Measurements from ENCODE around the gene RARG.

Gene RARG

GRCh38 chr12:53200107-53200457, 31.9 kb downstream of the RARG start:
- H3K4me3 ChIP-seq (ENCODE audit: low read depth, low read length): no peak overlapping the region
- no peaks in the 10 kb centered on the region for H3K36me3 ChIP-seq (ENCODE audit: control insufficient read depth, insufficient read depth, low read length)
- no peaks in the 10 kb centered on the region for H3K4me1 ChIP-seq (ENCODE audit: control insufficient read depth, insufficient read depth, low read length)
- no peaks in the 10 kb centered on the region for H3K9me3 ChIP-seq (ENCODE audit: control insufficient read depth, insufficient read depth, low read length)
- H3K9ac ChIP-seq (ENCODE audit: low read depth, low read length): no peak overlapping the region
- peaks cover 51% of the 10 kb centered on the region for H3K27me3 ChIP-seq (ENCODE audit: control insufficient read depth, insufficient read depth, low read length)

- no peaks in the 10 kb centered on the region for H3K9me3 ChIP-seq (ENCODE audit: control insufficient read depth, insufficient read depth, low read length)
- no peaks in the 10 kb centered on the region for H3K36me3 ChIP-seq (ENCODE audit: control insufficient read depth, insufficient read depth, low read length)
- no peaks in the 10 kb centered on the region for H3K4me1 ChIP-seq (ENCODE audit: control insufficient read depth, insufficient read depth, low read length)
- no peak overlapping the region for H3K9ac ChIP-seq (ENCODE audit: low read depth, low read length)
- no peak overlapping the region for H3K4me3 ChIP-seq (ENCODE audit: low read depth, low read length)
- peaks cover 54% of the 10 kb centered on the region for H3K27me3 ChIP-seq (ENCODE audit: control insufficient read depth, insufficient read depth, low read length)
These were observed 32.3 kb downstream of the RARG start for GRCh38 chr12:53199700-53200099.

- no peaks in the 10 kb centered on the region for H3K9me3 ChIP-seq (ENCODE audit: control insufficient read depth, insufficient read depth, low read length)
- no peaks in the 10 kb centered on the region for H3K36me3 ChIP-seq (ENCODE audit: control insufficient read depth, insufficient read depth, low read length)
- no peak overlapping the region for H3K9ac ChIP-seq (ENCODE audit: low read depth, low read length)
- peaks cover 65% of the 10 kb centered on the region for H3K27me3 ChIP-seq (ENCODE audit: control insufficient read depth, insufficient read depth, low read length)
- no peaks in the 10 kb centered on the region for H3K4me1 ChIP-seq (ENCODE audit: control insufficient read depth, insufficient read depth, low read length)
- H3K4me3 ChIP-seq (ENCODE audit: low read depth, low read length): no peak overlapping the region
These were observed 33.4 kb downstream of the RARG start for GRCh38 chr12:53198486-53199110.

DNA sequence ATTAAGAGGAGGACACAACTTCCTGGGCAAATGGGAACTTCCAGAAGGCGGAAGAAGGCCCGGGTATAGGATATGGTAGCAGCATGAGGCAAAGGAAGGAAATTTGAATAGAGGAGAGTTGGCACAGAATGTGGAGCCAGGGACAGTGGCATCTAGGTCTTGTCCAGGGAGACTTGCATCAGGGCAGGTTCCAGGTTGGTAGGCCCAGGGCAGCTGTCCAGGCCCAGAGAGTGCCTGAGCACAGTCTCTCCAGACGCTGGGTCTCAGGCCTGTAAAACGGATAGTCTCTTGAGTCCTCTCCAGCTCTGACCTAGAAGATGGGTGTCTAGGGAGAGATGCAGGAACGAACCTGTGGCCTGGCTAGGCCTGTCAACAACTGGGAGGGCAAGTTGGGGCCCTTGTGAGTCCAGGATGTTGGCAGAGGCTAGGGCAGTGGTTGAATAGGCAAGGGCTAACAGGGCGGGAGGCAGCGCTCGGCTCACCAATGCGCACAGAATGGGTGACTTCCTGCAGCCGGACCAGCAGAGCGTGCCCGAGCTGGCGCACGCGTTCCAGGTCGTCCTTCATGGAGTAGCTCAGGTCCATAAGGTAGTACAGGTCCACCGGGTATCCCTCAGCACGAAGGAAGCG, 34.9 kb downstream of the RARG start:
- no peaks in the 10 kb centered on the region for H3K4me1 ChIP-seq (ENCODE audit: control insufficient read depth, insufficient read depth, low read length)
- H3K9me3 ChIP-seq (ENCODE audit: control insufficient read depth, insufficient read depth, low read length): no peaks in the 10 kb centered on the region
- H3K36me3 ChIP-seq (ENCODE audit: control insufficient read depth, insufficient read depth, low read length): no peaks in the 10 kb centered on the region
- peaks cover 71% of the 10 kb centered on the region for H3K27me3 ChIP-seq (ENCODE audit: control insufficient read depth, insufficient read depth, low read length)
- peak overlapping the region; percentile 1 for H3K4me3 ChIP-seq (ENCODE audit: low read depth, low read length)
- no peak overlapping the region for H3K9ac ChIP-seq (ENCODE audit: low read depth, low read length)

DNA sequence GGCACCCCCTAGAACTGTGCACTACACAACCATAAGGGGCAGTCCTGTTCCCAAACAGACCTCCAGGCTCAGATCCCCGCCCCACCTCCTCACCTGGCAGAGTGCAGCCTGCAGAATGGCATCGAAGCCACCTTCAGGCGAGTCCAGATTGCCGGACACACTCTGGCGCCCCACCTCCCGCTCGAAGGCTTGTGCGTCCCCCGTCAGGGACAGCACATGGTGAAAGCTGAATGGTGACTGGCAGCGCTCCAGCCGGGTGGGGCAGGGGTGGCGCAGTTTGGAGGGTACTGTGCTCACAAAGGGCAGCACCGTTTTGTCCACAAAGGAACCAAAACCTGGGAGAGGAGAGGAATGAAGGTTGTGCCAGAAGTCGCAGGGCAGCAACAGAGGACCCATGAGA, 35.5 kb downstream of the RARG start:
- H3K9me3 ChIP-seq (ENCODE audit: control insufficient read depth, insufficient read depth, low read length): no peaks in the 10 kb centered on the region
- H3K27me3 ChIP-seq (ENCODE audit: control insufficient read depth, insufficient read depth, low read length): peaks cover 71% of the 10 kb centered on the region
- no peak overlapping the region for H3K4me3 ChIP-seq (ENCODE audit: low read depth, low read length)
- H3K36me3 ChIP-seq (ENCODE audit: control insufficient read depth, insufficient read depth, low read length): peaks cover 3% of the 10 kb centered on the region
- H3K9ac ChIP-seq (ENCODE audit: low read depth, low read length): no peak overlapping the region
- no peaks in the 10 kb centered on the region for H3K4me1 ChIP-seq (ENCODE audit: control insufficient read depth, insufficient read depth, low read length)

GRCh38 chr12:53195516-53196420, 36.2 kb downstream of the RARG start:
- H3K9ac ChIP-seq (ENCODE audit: low read depth, low read length): no peak overlapping the region

GRCh38 chr12:53194973-53195372, 37.0 kb downstream of the RARG start:
- Histone ChIP-seq H3K9me3 (ENCODE audit: control insufficient read depth, insufficient read depth, low read length) (no peaks in the 10 kb centered on the region), H3K27me3 (ENCODE audit: control insufficient read depth, insufficient read depth, low read length) (peaks cover 64% of the 10 kb centered on the region), H3K36me3 (ENCODE audit: control insufficient read depth, insufficient read depth, low read length) (peaks cover 3% of the 10 kb centered on the region), H3K9ac (ENCODE audit: low read depth, low read length) (no peak overlapping the region), H3K4me1 (ENCODE audit: control insufficient read depth, insufficient read depth, low read length) (no peaks in the 10 kb centered on the region), H3K4me3 (ENCODE audit: low read depth, low read length) (no peak overlapping the region)

More at GRCh38 chr12:53195516-53196420, 36.2 kb downstream of the RARG start:
- no peak overlapping the region for H3K4me3 ChIP-seq (ENCODE audit: low read depth, low read length)
- no peaks in the 10 kb centered on the region for H3K4me1 ChIP-seq (ENCODE audit: control insufficient read depth, insufficient read depth, low read length)
- peaks cover 67% of the 10 kb centered on the region for H3K27me3 ChIP-seq (ENCODE audit: control insufficient read depth, insufficient read depth, low read length)
- H3K9me3 ChIP-seq (ENCODE audit: control insufficient read depth, insufficient read depth, low read length): no peaks in the 10 kb centered on the region
- H3K36me3 ChIP-seq (ENCODE audit: control insufficient read depth, insufficient read depth, low read length): peaks cover 3% of the 10 kb centered on the region

- Histone ChIP-seq H3K9me3 (ENCODE audit: control insufficient read depth, insufficient read depth, low read length) (no peaks in the 10 kb centered on the region), H3K9ac (ENCODE audit: low read depth, low read length) (no peak overlapping the region), H3K4me1 (ENCODE audit: control insufficient read depth, insufficient read depth, low read length) (no peaks in the 10 kb centered on the region), H3K36me3 (ENCODE audit: control insufficient read depth, insufficient read depth, low read length) (peaks cover 3% of the 10 kb centered on the region), H3K4me3 (ENCODE audit: low read depth, low read length) (no peak overlapping the region), H3K27me3 (ENCODE audit: control insufficient read depth, insufficient read depth, low read length) (peaks cover 60% of the 10 kb centered on the region)
These were observed 37.9 kb downstream of the RARG start for GRCh38 chr12:53193985-53194716.

DNA sequence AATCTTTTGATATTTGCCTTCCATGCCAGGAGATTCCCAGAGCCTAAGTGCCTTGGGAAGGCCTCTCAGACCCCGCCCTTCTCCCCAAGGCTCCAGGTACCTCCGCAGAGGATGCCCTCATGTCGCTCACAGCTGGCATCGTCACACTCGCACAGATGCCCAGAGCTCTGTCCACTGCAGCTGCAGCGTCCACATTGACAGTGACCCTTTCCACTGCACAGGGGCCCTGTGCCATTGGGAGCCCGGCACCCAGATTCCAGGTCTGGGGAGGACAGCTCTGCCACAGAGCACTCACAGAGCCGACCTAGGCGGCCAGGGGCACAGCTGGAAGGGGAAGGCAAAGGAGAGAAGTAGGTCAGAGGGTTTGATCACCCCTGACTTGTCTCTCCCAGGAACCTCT, 39.0 kb downstream of the RARG start:
- Histone ChIP-seq H3K36me3 (ENCODE audit: control insufficient read depth, insufficient read depth, low read length) (peaks cover 3% of the 10 kb centered on the region), H3K4me1 (ENCODE audit: control insufficient read depth, insufficient read depth, low read length) (no peaks in the 10 kb centered on the region), H3K4me3 (ENCODE audit: low read depth, low read length) (no peak overlapping the region), H3K9ac (ENCODE audit: low read depth, low read length) (no peak overlapping the region), H3K27me3 (ENCODE audit: control insufficient read depth, insufficient read depth, low read length) (peaks cover 51% of the 10 kb centered on the region), H3K9me3 (ENCODE audit: control insufficient read depth, insufficient read depth, low read length) (no peaks in the 10 kb centered on the region)

DNA sequence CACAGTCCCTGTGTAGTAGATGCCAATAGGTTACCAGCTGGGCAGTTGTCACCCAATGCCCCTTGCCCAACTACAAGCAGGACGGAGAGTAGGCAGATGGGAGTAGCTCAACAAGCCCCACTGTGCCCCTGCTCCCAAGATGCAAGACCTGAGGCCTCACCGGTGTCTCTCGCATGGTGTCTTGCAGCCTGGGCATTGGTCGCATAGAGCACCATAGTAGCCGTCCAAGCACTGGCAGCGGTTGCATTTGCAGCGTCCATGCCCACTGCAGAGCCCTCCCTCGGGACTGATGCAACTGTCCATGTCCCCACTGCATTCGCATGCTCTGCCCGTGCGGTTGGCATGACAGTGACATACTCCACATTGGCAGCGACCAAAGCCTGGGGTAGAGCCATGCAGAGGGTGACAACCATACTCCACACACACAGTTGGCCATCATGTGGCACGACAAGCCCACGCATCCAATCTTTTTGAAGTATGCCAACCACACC, 39.4 kb downstream of the RARG start:
- peaks cover 48% of the 10 kb centered on the region for H3K27me3 ChIP-seq (ENCODE audit: control insufficient read depth, insufficient read depth, low read length)
- H3K9me3 ChIP-seq (ENCODE audit: control insufficient read depth, insufficient read depth, low read length): no peaks in the 10 kb centered on the region
- no peak overlapping the region for H3K4me3 ChIP-seq (ENCODE audit: low read depth, low read length)
- H3K4me1 ChIP-seq (ENCODE audit: control insufficient read depth, insufficient read depth, low read length): no peaks in the 10 kb centered on the region
- no peak overlapping the region for H3K9ac ChIP-seq (ENCODE audit: low read depth, low read length)
- peaks cover 5% of the 10 kb centered on the region for H3K36me3 ChIP-seq (ENCODE audit: control insufficient read depth, insufficient read depth, low read length)

- Histone ChIP-seq H3K36me3 (ENCODE audit: control insufficient read depth, insufficient read depth, low read length) (peaks cover 11% of the 10 kb centered on the region), H3K4me1 (ENCODE audit: control insufficient read depth, insufficient read depth, low read length) (no peaks in the 10 kb centered on the region), H3K9me3 (ENCODE audit: control insufficient read depth, insufficient read depth, low read length) (no peaks in the 10 kb centered on the region), H3K4me3 (ENCODE audit: low read depth, low read length) (no peak overlapping the region), H3K9ac (ENCODE audit: low read depth, low read length) (no peak overlapping the region), H3K27me3 (ENCODE audit: control insufficient read depth, insufficient read depth, low read length) (peaks cover 43% of the 10 kb centered on the region)
These were observed 40.0 kb downstream of the RARG start for GRCh38 chr12:53191885-53192530.
